A375 (cell line): ENCODE data around the gene MYOCD. TPM values are rescaled to one million over a fixed set of nuclear protein-coding genes. Genes with fewer than 3 reads are reported as not detected.

Experiments used
- total RNA-seq: library from RNA; depleted of rRNA; stranded (reverse); fragments of >200 nt; shearing (Covaris generic); gene quantifications from 2 replicates; pipeline ENCODE4 v1.2.3, GENCODE V29; 2014; rRNA removed

MYOCD gene
- not detected in 2 replicates for total RNA-seq

GRCh38 chr17:12665263-12666210, at the start of gene MYOCD:
Gene MYOCD (plus strand): TSS chr17:12665890. CDS start chr17:12666189, 299 bp downstream.

GRCh38 chr17:12789481-12790248, 124.0 kb downstream of the MYOCD start, which contains the start of gene ARHGAP44:
Gene ARHGAP44 (plus strand): TSS chr17:12789498. CDS start chr17:12789839, 341 bp downstream.

Other genes starting within 250 kb of the MYOCD start
- 2.5 and 4.5 TPM in 2 replicates for gene ARHGAP44, start 123.6 kb downstream of the MYOCD start, total RNA-seq